Osteocyte (in vitro differentiated cells): ENCODE data around the gene TCERG1L. TPM values are rescaled to one million over a fixed set of nuclear protein-coding genes. Genes with fewer than 3 reads are reported as not detected.
"Not testable (repeated sequence)": the region's sequence is repeated elsewhere in the genome, so short reads cannot be mapped to it uniquely, and the experiment has no call there.

Source experiments
- DNase-seq: peaks from one replicate; pipeline ENCODE4 v3.0.0; 2021; ENCODE audit warnings: mixed read lengths; ENCODE audit not compliant: unreplicated experiment; ENCODE audit errors: extremely low spot score
- H3K27ac Mint-ChIP-seq: one replicate; pipeline ENCODE4 v1.8.0; 2021; ENCODE audit warnings: mild to moderate bottlenecking, mixed read lengths; ENCODE audit not compliant: unreplicated experiment
- H3K27me3 Mint-ChIP-seq: one replicate; pipeline ENCODE4 v1.8.0; 2021; ENCODE audit warnings: mixed read lengths; ENCODE audit not compliant: unreplicated experiment
- H3K36me3 Mint-ChIP-seq: one replicate; pipeline ENCODE4 v1.8.0; 2021; ENCODE audit warnings: mixed read lengths; ENCODE audit not compliant: unreplicated experiment
- H3K4me1 Mint-ChIP-seq: one replicate; pipeline ENCODE4 v1.8.0; 2021; ENCODE audit warnings: mixed read lengths; ENCODE audit not compliant: unreplicated experiment
- H3K4me3 Mint-ChIP-seq: one replicate; pipeline ENCODE4 v1.8.0; 2021; ENCODE audit warnings: mild to moderate bottlenecking, moderate library complexity, mixed read lengths; ENCODE audit not compliant: unreplicated experiment
- H3K9me3 Mint-ChIP-seq: one replicate; pipeline ENCODE4 v1.8.0; 2021; ENCODE audit warnings: mixed read lengths; ENCODE audit not compliant: unreplicated experiment
- total RNA-seq: library from RNA; stranded (reverse); gene quantifications from 2 replicates; pipeline ENCODE4 v1.2.1, GENCODE V29; 2021
- TF ChIP-seq, protein P1 (sequence below): fragments of 200-600 bp; sonication (generic); IDR thresholded peaks from 2 replicates; pipeline ENCODE4 v1.5.0; 2021; ENCODE audit warnings: antibody characterized with exemption, mild to moderate bottlenecking, moderate library complexity

TCERG1L gene
- total RNA-seq, 1 donor from 2014 or later = not detected

DNA sequence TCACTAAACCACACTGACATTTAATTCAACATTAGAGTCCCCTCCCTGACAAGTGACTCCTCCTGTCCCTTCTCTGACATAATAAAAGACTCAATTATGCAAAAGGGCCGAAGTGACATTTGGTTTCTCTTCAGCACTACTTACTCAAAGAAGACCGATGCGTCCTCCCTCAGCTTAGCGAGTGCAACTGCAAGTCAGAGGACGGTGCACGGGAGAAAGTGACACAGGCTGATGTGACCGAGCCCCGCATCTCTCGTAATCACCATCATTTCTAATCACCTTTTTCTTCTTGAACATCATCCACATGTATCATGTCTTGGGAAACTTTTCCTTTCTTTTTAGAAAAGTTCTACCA is 155.7 kb downstream of the TCERG1L start:
- Mint-ChIP-seq H3K27ac (no peak overlapping the region), H3K4me3 (no peak overlapping the region), H3K36me3 (no peaks in the 10 kb centered on the region), H3K4me1 (no peaks in the 10 kb centered on the region), H3K27me3 (no peaks in the 10 kb centered on the region), H3K9me3 (peaks cover 47% of the 10 kb centered on the region)
- TF ChIP-seq, protein P1, sequence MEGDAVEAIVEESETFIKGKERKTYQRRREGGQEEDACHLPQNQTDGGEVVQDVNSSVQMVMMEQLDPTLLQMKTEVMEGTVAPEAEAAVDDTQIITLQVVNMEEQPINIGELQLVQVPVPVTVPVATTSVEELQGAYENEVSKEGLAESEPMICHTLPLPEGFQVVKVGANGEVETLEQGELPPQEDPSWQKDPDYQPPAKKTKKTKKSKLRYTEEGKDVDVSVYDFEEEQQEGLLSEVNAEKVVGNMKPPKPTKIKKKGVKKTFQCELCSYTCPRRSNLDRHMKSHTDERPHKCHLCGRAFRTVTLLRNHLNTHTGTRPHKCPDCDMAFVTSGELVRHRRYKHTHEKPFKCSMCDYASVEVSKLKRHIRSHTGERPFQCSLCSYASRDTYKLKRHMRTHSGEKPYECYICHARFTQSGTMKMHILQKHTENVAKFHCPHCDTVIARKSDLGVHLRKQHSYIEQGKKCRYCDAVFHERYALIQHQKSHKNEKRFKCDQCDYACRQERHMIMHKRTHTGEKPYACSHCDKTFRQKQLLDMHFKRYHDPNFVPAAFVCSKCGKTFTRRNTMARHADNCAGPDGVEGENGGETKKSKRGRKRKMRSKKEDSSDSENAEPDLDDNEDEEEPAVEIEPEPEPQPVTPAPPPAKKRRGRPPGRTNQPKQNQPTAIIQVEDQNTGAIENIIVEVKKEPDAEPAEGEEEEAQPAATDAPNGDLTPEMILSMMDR = no peak
- no peak for DNase-seq

DNA sequence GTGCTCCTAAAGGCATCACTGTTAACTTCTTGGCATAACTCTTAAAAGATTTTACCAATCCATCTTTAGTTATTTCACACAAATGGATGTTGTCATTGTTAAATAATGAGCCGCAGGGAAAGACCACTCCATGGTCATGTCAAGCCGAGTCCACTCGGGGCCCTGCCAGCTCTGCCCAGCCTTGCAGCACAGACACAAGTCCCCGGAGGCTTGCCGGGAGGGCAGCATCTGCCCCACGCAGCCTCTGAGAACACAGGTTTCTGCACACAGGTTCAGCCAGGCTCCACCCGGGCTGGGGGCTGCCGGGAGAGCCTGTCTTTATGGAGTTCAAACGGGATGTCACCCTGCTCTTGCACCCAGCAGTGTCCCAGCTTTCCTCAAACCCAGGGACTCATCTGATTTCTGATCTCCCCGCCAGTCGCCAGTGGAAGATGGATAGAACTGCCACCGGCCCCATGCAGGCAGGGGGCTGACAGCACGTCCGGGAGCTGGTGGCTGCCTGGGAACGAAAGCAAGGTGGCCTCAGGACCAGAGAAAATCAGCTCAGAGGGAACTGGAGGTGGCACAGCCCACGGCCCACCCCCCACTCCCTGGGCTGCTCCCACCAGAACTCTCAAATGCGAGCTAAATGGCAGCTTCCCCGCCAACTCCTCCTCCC is 156.2 kb downstream of the TCERG1L start:
- TF ChIP-seq, protein P1 = no peak
- Mint-ChIP-seq H3K4me3 (no peak overlapping the region), H3K36me3 (no peaks in the 10 kb centered on the region), H3K9me3 (peaks cover 46% of the 10 kb centered on the region), H3K27ac (no peak overlapping the region), H3K27me3 (no peaks in the 10 kb centered on the region), H3K4me1 (no peaks in the 10 kb centered on the region)
- no peak for DNase-seq

DNA sequence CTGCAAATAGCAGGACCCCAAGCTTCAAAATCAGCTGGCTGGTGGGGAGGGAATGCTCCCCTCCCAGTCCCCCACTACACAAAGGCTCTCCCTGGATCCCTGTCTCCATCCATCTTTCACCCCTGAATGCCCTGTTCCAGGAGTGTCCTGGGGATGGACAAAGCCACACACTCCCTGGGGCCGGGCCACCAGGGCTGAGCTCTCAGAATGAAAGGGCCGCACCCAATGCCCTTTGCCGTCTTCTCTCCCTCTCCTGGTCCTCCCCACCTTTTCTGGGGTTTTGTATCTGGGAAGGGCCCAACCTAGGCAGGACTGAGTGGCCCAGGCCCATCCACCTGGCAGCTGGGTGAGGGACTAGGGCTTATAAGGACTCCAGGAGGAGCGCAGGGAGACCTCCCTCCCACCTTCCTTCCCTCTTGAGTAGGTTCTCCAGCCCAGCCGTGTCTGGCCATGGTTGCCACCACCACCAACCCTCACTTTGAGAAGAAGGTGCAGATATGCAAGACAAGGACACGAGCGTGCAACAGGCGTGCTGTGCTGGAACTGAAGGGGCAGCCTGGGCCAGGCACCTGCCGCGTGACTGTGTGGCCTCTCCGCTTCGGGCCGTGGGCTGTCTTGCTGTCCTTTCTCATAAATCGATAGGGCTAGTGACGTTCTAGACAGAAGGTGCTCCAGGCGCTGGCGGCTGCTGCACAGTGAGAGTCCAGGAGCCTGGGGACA is 157.1 kb downstream of the TCERG1L start:
- no peak overlapping the region for H3K27ac Mint-ChIP-seq
- no peak overlapping the region for H3K4me3 Mint-ChIP-seq
- TF ChIP-seq, protein P1 = no peak
- peaks cover 39% of the 10 kb centered on the region for H3K9me3 Mint-ChIP-seq
- H3K4me1 Mint-ChIP-seq = no peaks in the 10 kb centered on the region
- H3K36me3 Mint-ChIP-seq = no peaks in the 10 kb centered on the region
- H3K27me3 Mint-ChIP-seq = no peaks in the 10 kb centered on the region
- no peak for DNase-seq

DNA sequence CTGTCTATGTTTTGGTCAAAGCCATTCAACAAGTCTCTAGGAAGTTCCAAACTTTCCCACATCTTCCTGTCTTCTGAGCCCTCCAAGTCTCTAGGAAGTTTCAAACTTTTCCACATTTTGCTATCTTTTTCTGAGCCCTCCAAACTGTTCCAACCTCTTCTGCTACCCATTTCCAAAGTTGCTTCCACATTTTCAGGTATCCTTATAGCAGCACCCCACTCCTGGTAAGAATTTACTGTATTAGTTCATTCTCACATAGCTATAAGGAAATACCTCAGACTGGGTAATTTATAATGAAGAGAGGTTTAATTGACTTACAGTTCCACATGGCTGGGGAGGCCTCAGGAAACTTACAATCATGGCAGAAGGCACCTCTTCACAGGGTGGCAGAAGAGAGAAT is 159.1 kb downstream of the TCERG1L start:
- not testable (repeated sequence) for H3K4me1 Mint-ChIP-seq, H3K27me3 Mint-ChIP-seq, H3K4me3 Mint-ChIP-seq

DNA sequence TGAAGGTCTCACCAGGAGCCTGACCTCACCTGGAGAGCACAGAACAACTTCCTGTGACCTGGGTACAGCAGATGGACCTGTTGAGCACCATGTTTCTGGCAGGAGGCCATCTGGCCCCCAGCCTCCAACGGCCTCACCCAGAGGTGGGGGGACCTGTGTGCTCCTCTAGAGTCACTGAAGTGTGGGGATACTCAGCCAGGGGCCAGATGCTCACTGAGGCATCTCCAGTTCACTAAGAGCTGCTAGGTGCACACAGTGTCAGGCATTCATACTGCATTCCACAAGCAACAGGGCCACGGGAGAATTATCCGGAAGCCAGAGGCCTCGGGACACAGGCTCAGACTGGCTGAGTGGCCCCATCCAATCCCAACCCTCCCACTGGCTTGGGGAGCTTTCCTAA is 161.4 kb downstream of the TCERG1L start:
- peaks cover 38% of the 10 kb centered on the region for H3K9me3 Mint-ChIP-seq

More for the DNA sequence above, 159.1 kb downstream of the TCERG1L start:
- not testable (repeated sequence) for H3K27ac Mint-ChIP-seq, DNase-seq, H3K36me3 Mint-ChIP-seq
- H3K9me3 Mint-ChIP-seq = peaks cover 36% of the 10 kb centered on the region

More for the DNA sequence above, 161.4 kb downstream of the TCERG1L start:
- TF ChIP-seq, protein P1 = no peak
- Mint-ChIP-seq H3K4me1 (no peaks in the 10 kb centered on the region), H3K27ac (no peak overlapping the region), H3K4me3 (no peak overlapping the region), H3K27me3 (no peaks in the 10 kb centered on the region), H3K36me3 (no peaks in the 10 kb centered on the region)
- no peak for DNase-seq
